ENCODE data around the gene ANKRD33B.
"Not testable (repeated sequence)": the region's sequence is repeated elsewhere in the genome, so short reads cannot be mapped to it uniquely, and the experiment has no call there.

ANKRD33B gene

DNA sequence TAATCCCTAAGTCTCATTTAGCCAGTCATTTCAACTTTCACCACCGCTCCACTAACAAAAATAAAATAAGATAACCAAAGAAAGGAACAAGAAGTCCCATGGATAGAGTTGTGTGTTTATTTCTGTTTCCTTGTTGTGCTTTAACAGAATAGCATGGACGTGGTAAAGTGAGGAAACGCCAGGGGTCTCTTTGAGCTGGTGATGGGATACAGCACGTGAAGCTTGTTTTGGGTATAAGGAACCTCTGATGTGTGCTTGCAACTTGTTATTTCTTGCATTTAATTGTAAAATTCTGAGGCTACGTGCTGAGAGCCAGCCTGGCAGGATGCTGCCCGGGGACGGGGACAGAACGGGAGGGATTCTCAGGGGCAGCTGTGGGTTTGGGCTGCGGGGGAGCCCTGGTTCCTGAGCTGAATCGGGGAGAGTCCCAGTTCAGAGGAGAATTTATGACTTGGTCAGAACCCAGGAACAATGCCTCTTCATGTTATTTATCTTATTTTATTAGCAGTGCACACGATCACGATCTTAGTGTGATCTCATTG, 63.4 kb downstream of the ANKRD33B start:
- H3K27ac ChIP-seq (ENCODE audit: low read length) = peak overlapping the region; percentile 52
- no peaks in the 10 kb centered on the region for H3K27me3 ChIP-seq (ENCODE audit: low read depth, low read length)
- H3K9me3 ChIP-seq (ENCODE audit: control insufficient read depth in 1 of 2, low read length in 2 of 2) = no peaks in the 10 kb centered on the region
- H3K36me3 ChIP-seq (ENCODE audit: control insufficient read depth in 1 of 2, insufficient read depth in 2 of 2, low read length in 2 of 2) = no peaks in the 10 kb centered on the region
- peaks cover 0 to 22% of the 10 kb centered on the region in 2 donors for H3K4me1 ChIP-seq (ENCODE audit: control insufficient read depth in 1 of 2, insufficient read depth in 2 of 2, low read length in 2 of 2)
- peak overlapping the region; percentile 52 to 55 for H3K4me3 ChIP-seq (ENCODE audit: low read depth in 1 of 2, low read length in 2 of 2)

DNA sequence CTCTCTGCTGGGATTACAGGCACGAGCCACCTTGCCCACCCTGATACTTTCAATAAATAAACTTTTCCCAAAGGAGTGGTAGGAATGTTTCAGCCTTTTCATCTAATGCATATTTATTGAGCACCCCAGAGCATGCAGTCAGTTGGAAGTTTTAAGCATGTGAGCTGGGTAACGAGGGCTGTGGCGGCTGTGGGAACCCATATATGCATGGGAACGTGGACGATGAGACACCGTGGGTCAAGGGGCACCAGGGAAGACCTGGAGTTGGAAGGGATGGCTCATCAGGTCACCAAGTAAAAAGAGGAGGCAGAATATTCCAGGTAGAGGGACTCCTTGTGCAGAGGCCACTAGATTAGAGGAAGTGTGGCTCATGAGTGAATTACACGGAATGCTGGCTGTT, 64.7 kb downstream of the ANKRD33B start:
- no peak overlapping the region for H3K4me3 ChIP-seq (ENCODE audit: low read depth in 1 of 2, low read length in 2 of 2)
- H3K27me3 ChIP-seq (ENCODE audit: low read depth, low read length) = no peaks in the 10 kb centered on the region
- no peak overlapping the region for H3K27ac ChIP-seq (ENCODE audit: low read length)
- peaks cover 0 to 22% of the 10 kb centered on the region in 2 donors for H3K4me1 ChIP-seq (ENCODE audit: control insufficient read depth in 1 of 2, insufficient read depth in 2 of 2, low read length in 2 of 2)
- no peaks in the 10 kb centered on the region for H3K9me3 ChIP-seq (ENCODE audit: control insufficient read depth in 1 of 2, low read length in 2 of 2)
- no peaks in the 10 kb centered on the region for H3K36me3 ChIP-seq (ENCODE audit: control insufficient read depth in 1 of 2, insufficient read depth in 2 of 2, low read length in 2 of 2)

DNA sequence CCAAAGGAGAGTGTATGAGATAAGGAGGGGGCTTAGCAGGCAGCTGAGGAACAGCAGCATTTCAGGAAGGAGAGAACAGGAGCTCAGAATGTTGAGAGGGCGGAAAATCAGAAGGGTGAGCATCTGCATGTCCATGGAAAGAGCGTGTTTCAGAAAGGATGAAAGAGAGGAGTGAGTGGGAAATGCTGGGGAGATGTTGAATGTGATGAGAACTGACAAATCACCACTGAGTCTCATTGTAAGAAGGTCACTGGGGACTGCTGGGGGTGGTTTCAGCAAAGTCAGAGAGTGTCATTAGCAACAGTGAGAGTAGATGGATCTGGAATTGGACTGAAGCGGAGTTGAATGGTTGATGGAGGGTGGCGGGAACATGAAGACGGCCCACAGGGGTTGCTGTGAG, 65.8 kb downstream of the ANKRD33B start:
- Histone ChIP-seq H3K27me3 (ENCODE audit: low read depth, low read length) (no peaks in the 10 kb centered on the region), H3K4me1 (ENCODE audit: control insufficient read depth in 1 of 2, insufficient read depth in 2 of 2, low read length in 2 of 2) (peaks cover 0 to 22% of the 10 kb centered on the region in 2 donors), H3K36me3 (ENCODE audit: control insufficient read depth in 1 of 2, insufficient read depth in 2 of 2, low read length in 2 of 2) (no peaks in the 10 kb centered on the region), H3K4me3 (ENCODE audit: low read depth in 1 of 2, low read length in 2 of 2) (no peak overlapping the region), H3K9me3 (ENCODE audit: control insufficient read depth in 1 of 2, low read length in 2 of 2) (no peaks in the 10 kb centered on the region), H3K27ac (ENCODE audit: low read length) (no peak overlapping the region)

DNA sequence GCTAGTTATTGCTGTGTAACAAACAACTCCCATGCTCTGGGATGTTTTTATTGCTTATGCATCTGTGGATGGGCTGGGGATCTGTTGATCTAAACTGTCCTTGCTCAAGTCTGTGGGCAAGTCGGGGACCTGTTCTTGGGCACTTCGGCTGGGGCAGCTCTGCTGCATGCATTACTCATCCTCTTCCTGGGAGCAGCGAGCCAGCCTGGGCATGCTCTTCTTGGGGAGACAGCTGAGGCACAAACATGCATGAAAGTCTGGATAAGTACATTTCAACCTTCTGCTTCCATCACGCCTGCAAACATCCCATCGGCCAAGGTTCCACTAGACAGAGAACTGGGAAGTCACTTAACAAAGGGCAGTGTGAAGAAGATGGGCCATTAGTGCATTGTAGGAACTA, 66.3 kb downstream of the ANKRD33B start:
- Histone ChIP-seq H3K4me1 (ENCODE audit: control insufficient read depth in 1 of 2, insufficient read depth in 2 of 2, low read length in 2 of 2) (peaks cover 0 to 22% of the 10 kb centered on the region in 2 donors), H3K9me3 (ENCODE audit: control insufficient read depth in 1 of 2, low read length in 2 of 2) (no peaks in the 10 kb centered on the region), H3K4me3 (ENCODE audit: low read depth in 1 of 2, low read length in 2 of 2) (no peak overlapping the region), H3K27me3 (ENCODE audit: low read depth, low read length) (no peaks in the 10 kb centered on the region), H3K36me3 (ENCODE audit: control insufficient read depth in 1 of 2, insufficient read depth in 2 of 2, low read length in 2 of 2) (no peaks in the 10 kb centered on the region), H3K27ac (ENCODE audit: low read length) (no peak overlapping the region)

DNA sequence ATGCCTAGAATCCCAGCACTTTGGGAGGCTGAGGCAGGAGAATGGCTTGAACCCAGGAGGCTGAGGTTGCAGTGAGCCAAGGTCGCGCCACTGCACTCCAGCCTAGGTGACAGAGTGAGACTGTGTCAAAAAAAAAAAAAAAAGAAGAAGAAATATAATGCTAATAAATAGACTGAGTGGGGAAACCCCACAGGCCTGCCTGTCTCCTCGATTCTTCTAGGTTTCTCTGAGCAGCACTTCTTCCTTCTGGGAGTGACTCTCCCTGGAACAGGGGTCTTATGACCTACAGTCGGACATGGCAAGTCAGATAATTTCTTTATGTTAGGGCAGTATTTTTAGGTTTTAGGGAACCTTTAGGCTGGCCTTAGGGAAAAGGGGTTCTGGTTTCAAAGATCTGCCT, 66.9 kb downstream of the ANKRD33B start:
- not testable (repeated sequence) for H3K9me3 ChIP-seq (ENCODE audit: control insufficient read depth in 1 of 2, low read length in 2 of 2); H3K4me3 ChIP-seq (ENCODE audit: low read depth in 1 of 2, low read length in 2 of 2); H3K27ac ChIP-seq (ENCODE audit: low read length); H3K27me3 ChIP-seq (ENCODE audit: low read depth, low read length); H3K36me3 ChIP-seq (ENCODE audit: control insufficient read depth in 1 of 2, insufficient read depth in 2 of 2, low read length in 2 of 2)
- peaks cover 0 to 22% of the 10 kb centered on the region in 2 donors for H3K4me1 ChIP-seq (ENCODE audit: control insufficient read depth in 1 of 2, insufficient read depth in 2 of 2, low read length in 2 of 2)

DNA sequence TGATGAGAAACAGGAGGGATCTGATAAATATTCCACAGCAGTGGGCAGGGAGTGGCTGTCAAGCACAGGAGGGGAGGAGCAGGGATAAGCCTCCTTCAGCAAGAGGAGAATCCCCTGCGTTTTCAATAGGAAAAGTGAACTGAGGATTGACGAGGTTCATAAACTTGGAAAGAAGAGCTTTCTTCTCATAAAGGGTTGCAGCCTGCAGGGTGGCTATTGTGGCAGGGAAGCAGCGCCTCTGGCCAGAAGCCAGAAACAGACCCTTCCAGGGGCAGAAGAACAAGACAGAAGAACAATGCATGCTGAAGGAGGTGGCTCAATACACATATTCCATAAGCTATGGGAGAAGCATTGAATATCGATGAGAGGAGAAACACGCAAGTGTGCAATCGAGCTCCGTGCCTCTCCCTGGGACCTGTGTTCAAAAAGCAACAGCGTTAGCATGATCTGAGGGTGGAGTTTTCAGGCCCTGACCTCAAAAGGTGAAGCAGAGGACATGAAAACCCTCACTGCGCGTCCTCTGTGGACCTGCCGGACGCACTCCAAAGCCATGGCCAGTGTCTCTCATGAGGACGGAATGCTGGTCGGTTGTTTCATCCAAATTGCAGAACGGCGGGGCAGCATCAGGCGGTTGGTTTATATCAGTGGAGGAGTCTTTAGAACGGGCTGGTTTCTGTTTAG, 67.6 kb downstream of the ANKRD33B start:
- H3K36me3 ChIP-seq (ENCODE audit: control insufficient read depth in 1 of 2, insufficient read depth in 2 of 2, low read length in 2 of 2) = no peaks in the 10 kb centered on the region
- no peak overlapping the region for H3K4me3 ChIP-seq (ENCODE audit: low read depth in 1 of 2, low read length in 2 of 2)
- H3K27ac ChIP-seq (ENCODE audit: low read length) = no peak overlapping the region
- no peaks in the 10 kb centered on the region for H3K27me3 ChIP-seq (ENCODE audit: low read depth, low read length)
- H3K9me3 ChIP-seq (ENCODE audit: control insufficient read depth in 1 of 2, low read length in 2 of 2) = no peaks in the 10 kb centered on the region
- peaks cover 0 to 18% of the 10 kb centered on the region in 2 donors for H3K4me1 ChIP-seq (ENCODE audit: control insufficient read depth in 1 of 2, insufficient read depth in 2 of 2, low read length in 2 of 2)

DNA sequence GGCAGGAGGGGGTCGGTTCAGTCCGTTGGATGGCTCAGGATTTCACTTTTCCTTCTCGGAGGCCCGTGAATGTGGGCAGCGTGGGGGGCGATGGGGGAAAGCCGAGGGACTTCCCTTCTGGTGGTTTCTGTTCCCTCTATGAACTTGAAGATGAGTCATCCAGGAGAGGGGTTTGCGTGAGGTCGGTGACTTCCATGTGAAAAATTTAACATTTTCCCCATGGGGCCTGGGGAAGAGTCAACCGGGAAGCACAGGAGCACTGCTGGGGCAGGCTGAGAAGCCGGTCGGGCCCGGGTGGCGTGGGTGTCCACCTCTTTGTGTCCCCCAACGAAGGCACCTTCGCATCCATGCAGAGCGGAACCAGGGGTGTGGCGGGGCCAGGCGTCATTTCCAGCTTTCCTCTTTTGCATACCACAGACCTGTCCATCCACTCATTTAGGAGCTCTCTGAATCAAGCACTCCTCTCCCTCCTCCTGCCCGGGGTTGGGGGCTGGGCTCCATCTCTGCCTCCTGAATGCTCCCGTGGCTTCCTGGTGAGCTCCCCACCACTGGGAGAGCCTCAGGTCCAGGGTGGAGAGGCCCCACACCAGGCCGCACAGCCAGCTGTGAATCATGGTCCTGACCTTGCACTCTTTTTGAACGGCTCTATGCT, 68.4 kb downstream of the ANKRD33B start:
- H3K4me1 ChIP-seq (ENCODE audit: control insufficient read depth in 1 of 2, insufficient read depth in 2 of 2, low read length in 2 of 2) = peaks cover 0 to 14% of the 10 kb centered on the region in 2 donors
- no peak overlapping the region for H3K27ac ChIP-seq (ENCODE audit: low read length)
- no peaks in the 10 kb centered on the region for H3K9me3 ChIP-seq (ENCODE audit: control insufficient read depth in 1 of 2, low read length in 2 of 2)
- no peak overlapping the region for H3K4me3 ChIP-seq (ENCODE audit: low read depth in 1 of 2, low read length in 2 of 2)
- H3K27me3 ChIP-seq (ENCODE audit: low read depth, low read length) = peaks cover 5% of the 10 kb centered on the region
- no peaks in the 10 kb centered on the region for H3K36me3 ChIP-seq (ENCODE audit: control insufficient read depth in 1 of 2, insufficient read depth in 2 of 2, low read length in 2 of 2)

DNA sequence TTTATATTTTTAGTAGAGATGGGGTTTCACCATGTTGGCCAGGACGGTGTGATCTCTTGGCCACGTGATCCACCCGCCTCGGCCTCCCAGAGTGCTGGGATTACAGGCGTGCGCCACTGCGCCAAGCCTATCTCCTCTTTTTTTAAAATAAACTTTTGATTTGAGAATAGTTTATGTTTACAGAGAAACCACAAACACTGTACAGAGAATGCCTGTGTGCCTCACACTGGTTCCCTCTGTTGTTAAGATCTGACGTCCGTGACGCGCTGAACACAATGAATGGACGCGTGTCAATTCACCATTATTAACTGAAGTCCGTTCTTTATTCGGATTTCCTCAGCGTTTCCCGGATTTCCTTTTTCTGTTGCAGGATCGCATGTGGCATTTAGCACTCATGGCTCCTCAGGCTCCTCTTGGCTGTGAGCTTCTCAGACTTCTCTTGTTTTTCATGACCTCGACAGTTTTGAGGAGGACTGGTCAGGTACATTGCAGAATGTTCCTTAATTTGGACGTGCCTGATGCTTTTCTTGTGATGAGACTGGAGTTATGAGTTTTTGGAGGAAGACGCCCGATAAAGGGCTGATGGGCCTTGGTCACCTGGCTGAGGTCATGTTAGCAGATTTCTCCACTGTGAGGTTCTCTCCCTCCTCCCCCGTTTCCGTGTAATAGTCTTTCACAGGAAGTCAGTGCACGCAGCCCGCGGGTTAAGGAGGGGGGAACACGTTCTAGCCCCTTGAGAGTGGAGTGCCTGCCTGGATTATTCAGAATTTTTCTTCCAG, 69.6 kb downstream of the ANKRD33B start:
- no peak overlapping the region for H3K27ac ChIP-seq (ENCODE audit: low read length)
- H3K9me3 ChIP-seq (ENCODE audit: control insufficient read depth in 1 of 2, low read length in 2 of 2) = no peaks in the 10 kb centered on the region
- H3K36me3 ChIP-seq (ENCODE audit: control insufficient read depth in 1 of 2, insufficient read depth in 2 of 2, low read length in 2 of 2) = no peaks in the 10 kb centered on the region
- H3K4me3 ChIP-seq (ENCODE audit: low read depth in 1 of 2, low read length in 2 of 2) = no peak overlapping the region
- H3K27me3 ChIP-seq (ENCODE audit: low read depth, low read length) = peaks cover 6% of the 10 kb centered on the region
- peaks cover 0 to 8% of the 10 kb centered on the region in 2 donors for H3K4me1 ChIP-seq (ENCODE audit: control insufficient read depth in 1 of 2, insufficient read depth in 2 of 2, low read length in 2 of 2)

DNA sequence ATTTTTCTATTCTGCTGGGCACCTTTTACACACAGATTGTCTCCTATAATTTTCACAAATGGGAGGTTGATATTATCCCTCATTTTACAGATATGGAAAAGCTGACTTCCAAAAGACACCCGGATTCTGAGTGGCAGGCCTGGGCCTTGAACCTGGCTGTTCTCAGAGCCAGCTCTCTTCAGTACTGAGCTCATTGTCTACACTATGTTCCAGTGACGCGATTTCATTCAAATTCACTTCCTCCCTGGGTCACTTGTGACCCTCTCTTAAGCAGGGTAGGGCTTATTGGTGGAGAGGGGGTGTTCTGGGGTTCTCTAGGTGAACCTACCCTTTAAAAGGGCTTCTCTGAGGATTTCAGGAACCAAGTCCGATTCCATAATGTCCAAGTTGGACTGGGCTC, 70.2 kb downstream of the ANKRD33B start:
- H3K4me3 ChIP-seq (ENCODE audit: low read depth in 1 of 2, low read length in 2 of 2) = no peak overlapping the region
- H3K36me3 ChIP-seq (ENCODE audit: control insufficient read depth in 1 of 2, insufficient read depth in 2 of 2, low read length in 2 of 2) = no peaks in the 10 kb centered on the region
- H3K27me3 ChIP-seq (ENCODE audit: low read depth, low read length) = peaks cover 6% of the 10 kb centered on the region
- H3K9me3 ChIP-seq (ENCODE audit: control insufficient read depth in 1 of 2, low read length in 2 of 2) = no peaks in the 10 kb centered on the region
- no peak overlapping the region for H3K27ac ChIP-seq (ENCODE audit: low read length)
- peaks cover 0 to 8% of the 10 kb centered on the region in 2 donors for H3K4me1 ChIP-seq (ENCODE audit: control insufficient read depth in 1 of 2, insufficient read depth in 2 of 2, low read length in 2 of 2)

DNA sequence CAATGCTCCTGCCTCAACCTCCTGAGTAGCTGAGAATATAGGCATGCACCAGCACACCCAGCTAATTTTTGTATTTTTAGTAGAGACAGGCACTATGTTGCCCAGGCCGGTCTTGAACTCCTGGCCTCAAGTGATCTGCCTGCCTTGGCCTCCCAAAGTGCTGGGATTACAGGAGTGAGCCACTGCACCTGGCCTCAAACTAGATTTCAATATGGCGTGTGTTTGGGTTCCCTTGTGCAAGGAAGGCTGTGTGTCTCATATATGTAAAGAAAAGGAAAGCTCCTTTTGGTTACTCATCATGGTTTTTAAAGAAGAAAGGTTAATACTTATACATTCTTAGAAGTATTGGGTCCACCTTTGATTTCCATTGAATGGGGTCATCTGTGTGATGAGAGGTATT, 70.7 kb downstream of the ANKRD33B start:
- Histone ChIP-seq H3K4me3 (ENCODE audit: low read depth in 1 of 2, low read length in 2 of 2) (no peak overlapping the region), H3K9me3 (ENCODE audit: control insufficient read depth in 1 of 2, low read length in 2 of 2) (no peaks in the 10 kb centered on the region), H3K36me3 (ENCODE audit: control insufficient read depth in 1 of 2, insufficient read depth in 2 of 2, low read length in 2 of 2) (no peaks in the 10 kb centered on the region), H3K27me3 (ENCODE audit: low read depth, low read length) (peaks cover 6% of the 10 kb centered on the region), H3K4me1 (ENCODE audit: control insufficient read depth in 1 of 2, insufficient read depth in 2 of 2, low read length in 2 of 2) (peaks cover 0 to 8% of the 10 kb centered on the region in 2 donors), H3K27ac (ENCODE audit: low read length) (no peak overlapping the region)

DNA sequence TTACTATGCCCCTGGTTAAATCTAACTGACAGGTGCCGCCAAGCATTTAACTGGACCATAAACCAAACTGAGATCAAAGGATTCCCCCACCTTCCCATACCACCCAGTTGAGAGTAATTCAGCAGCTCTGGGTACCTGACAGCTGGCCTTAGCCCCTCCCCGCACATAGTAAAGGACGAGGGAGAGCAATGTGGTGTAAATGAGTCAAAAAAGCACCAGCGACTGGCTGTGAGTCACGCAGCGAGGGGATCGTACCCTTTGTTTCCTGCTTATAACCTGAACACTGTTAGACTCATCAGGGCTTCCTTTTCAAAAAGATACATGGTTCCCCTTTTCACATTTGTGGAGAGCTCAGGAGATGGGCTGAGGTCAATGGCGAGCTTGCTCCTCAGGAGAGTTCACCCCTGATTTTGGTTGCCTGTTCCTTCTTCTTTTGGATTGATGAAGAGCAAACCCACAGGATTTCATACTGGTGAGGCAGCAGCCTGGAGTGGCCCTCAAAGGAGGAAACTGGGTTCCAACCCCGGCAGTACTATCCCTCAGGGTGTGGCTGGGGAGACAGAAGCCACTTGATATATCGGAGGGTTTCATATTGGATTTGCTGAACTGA, 71.5 kb downstream of the ANKRD33B start:
- H3K4me3 ChIP-seq (ENCODE audit: low read depth in 1 of 2, low read length in 2 of 2) = no peak overlapping the region
- H3K36me3 ChIP-seq (ENCODE audit: control insufficient read depth in 1 of 2, insufficient read depth in 2 of 2, low read length in 2 of 2) = no peaks in the 10 kb centered on the region
- H3K4me1 ChIP-seq (ENCODE audit: control insufficient read depth in 1 of 2, insufficient read depth in 2 of 2, low read length in 2 of 2) = peaks cover 0 to 8% of the 10 kb centered on the region in 2 donors
- no peak overlapping the region for H3K27ac ChIP-seq (ENCODE audit: low read length)
- peaks cover 6% of the 10 kb centered on the region for H3K27me3 ChIP-seq (ENCODE audit: low read depth, low read length)
- H3K9me3 ChIP-seq (ENCODE audit: control insufficient read depth in 1 of 2, low read length in 2 of 2) = no peaks in the 10 kb centered on the region

All from muscle layer of duodenum (tissue), 2 donors.